HG03432 (cell line): Measurements from ENCODE around the gene CRYGB.
"Not testable (repeated sequence)": the region's sequence is repeated elsewhere in the genome, so short reads cannot be mapped to it uniquely, and the experiment has no call there.

ENCODE experiments used
- ATAC-seq: cut with Tn5 transposase; IDR thresholded peaks from one replicate; pipeline ENCODE4 v1.9.1; 2021; ENCODE audit warnings: mild to moderate bottlenecking, moderate library complexity; ENCODE audit not compliant: unreplicated experiment

The CRYGB gene

GRCh38 chr2:208150956-208151355, 5.0 kb upstream of the CRYGB start:
- no peak for ATAC-seq

- no peak for ATAC-seq
These were observed 4.1 kb upstream of the CRYGB start for GRCh38 chr2:208150094-208150493.

- no peak for ATAC-seq
These were observed 2.8 kb upstream of the CRYGB start for GRCh38 chr2:208148803-208149202.

DNA sequence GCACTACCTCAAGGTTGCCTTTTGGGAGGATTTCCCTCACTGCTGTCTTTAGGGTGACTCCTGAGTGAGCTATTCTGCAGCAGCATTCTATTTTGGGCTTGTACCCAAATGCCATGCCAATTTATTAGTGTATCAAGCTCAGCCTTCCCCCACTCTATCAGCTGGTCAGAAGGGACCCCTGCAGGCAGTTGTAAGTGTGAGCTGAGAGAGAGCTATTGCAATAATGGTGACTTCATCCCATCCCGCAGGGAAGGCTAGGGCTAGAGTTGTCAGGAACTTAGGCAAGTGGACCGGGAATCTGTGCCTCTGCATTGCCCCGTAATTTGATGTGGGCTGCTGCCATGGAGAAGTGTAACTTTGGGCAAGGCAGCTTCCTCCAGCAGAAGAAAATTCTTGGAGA, 1.8 kb upstream of the CRYGB start:
- ATAC-seq, result no peak

DNA sequence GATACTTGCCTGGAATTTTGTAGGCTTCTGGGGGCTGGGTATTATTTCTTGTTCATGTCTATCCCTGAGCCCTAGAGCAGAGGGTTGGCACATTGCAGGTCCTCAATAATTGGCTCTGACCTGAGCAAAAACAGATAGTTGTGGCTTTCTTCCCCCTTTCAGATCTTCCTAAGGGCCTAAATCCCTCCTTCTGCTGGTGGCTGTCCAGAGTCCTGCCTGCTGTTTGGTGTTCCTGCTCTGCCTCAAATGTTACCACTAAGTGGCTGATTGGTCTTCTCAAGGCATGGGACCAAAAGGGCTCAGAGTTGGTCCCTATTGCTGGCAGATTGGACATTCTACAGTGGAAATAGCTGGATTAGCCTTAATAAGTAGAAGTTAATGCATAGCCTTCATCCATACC, 1.1 kb upstream of the CRYGB start:
- ATAC-seq, result no peak

GRCh38 chr2:208142925-208143799, 2.8 kb downstream of the CRYGB start:
- no peak for ATAC-seq

- ATAC-seq, result no peak
These were observed 3.6 kb downstream of the CRYGB start for GRCh38 chr2:208142240-208142924.

DNA sequence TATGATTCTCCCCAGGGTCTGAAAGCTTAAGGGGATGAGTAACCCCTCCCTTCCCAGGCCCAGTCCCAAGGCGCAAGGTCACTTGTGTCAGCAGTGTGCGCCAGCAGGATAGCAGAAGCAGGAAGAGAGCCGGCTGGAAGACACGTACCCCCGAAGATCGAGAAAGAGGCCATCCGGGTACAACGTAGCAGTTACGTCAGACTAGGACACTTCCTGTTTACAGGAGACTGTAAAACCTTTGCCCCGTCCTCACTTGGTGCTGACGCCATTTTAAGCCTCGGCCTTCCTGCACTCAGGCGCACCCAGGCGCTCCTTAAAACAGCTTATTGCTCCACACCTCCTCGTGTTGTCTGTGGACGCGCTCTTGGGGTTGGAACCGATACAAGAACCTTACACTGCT, 6.5 kb downstream of the CRYGB start:
- ATAC-seq, result no peak

- ATAC-seq, result not testable (repeated sequence)
These were observed 7.6 kb downstream of the CRYGB start for GRCh38 chr2:208138334-208138733.

DNA sequence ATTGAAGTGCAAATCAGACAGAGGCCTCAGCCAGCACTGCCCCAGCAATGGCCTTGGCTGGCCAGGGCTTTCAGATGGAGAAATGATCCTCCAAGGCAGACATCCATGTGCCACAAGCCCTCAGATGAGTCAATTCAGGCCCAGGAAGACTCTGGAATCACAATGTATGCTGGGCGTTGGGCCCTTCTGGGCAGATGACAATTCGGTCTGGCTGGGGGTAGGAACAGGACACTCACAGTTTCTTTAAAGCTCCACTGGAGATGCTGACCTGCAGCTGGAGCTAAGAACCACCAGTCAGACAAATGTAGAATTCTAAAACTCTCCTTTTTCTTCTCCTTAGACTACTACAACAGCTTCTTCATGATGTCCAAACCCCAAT, 9.3 kb downstream of the CRYGB start:
- ATAC-seq, result no peak

- ATAC-seq, result no peak
These were observed 9.9 kb downstream of the CRYGB start for GRCh38 chr2:208135794-208136715.

DNA sequence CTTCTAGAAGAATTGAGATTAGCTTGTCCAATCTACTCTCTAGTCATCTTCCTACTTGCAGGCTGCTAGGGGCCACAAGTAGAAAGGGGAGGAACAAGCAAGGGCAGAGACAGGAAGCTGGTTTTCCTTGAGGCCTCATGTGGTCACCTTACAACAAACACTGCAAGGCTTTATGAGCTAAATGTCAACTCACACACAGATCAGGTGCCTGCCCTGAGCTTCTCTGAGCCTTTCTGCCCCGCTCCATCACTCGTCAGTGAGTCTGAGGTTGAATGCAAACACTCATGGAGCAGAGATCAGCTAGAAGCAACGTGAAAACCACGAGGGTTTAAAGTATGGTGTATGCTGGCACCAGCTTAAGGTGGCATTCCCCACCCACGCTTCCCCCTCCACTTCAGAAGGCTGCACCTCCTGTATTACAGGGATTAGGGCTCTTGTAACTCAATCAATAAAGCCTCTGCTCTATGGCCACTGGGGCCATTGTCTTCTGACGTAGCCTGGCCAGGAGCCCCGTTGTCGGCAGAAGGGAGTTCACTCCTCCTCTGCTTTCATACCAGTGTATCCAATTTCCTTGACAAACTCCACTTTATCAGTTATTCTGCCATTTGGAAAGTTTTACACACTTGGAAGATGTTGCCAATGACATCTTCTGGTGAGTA, 10.9 kb downstream of the CRYGB start:
- no peak for ATAC-seq

DNA sequence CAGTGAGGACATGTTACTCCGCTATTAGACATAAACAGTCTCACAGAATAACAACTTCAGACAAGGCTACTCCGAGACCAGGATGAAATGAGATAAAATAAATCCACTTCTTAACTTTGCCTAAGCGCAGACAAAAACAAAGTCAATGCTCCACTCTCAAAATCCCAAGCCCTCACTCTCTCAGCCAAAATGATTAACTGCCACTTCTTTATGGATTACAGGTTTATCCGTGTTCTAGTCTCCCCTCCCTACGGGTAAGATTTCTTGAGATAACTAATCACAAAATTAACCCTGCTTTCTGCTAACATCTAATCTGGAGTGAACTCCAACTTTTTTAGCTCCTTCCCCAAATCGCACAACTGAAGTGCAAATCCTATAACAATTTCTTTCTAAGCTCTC, 15.2 kb downstream of the CRYGB start:
- ATAC-seq, result no peak

- ATAC-seq, result no peak
These were observed 15.9 kb downstream of the CRYGB start, which contains the start of gene CRYGC for GRCh38 chr2:208129744-208130711. TSS of gene CRYGC (minus strand) at chr2:208129828. CDS start at chr2:208129792, 36 bp downstream.

- no peak for ATAC-seq
These were observed 17.8 kb downstream of the CRYGB start for GRCh38 chr2:208128136-208128535.

DNA sequence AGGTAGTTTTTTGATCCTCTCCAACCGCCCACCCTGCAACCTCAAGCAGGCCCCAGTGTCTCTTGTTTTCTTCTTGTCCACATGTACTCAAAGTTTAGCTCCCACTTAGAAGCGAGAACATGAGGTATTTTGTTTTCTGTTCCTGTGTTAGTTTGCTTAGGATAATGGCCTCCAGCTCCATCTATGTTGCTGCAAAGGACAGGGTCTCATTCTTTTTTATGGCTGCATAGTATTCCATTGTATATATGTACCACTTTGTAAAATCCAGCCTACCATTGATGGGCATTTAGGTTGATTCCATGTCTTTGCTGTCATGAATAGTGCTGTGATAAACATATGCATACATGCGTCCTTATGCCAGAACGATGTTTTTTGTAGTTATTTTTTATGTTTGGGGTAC, 18.9 kb downstream of the CRYGB start:
- ATAC-seq, result no peak

DNA sequence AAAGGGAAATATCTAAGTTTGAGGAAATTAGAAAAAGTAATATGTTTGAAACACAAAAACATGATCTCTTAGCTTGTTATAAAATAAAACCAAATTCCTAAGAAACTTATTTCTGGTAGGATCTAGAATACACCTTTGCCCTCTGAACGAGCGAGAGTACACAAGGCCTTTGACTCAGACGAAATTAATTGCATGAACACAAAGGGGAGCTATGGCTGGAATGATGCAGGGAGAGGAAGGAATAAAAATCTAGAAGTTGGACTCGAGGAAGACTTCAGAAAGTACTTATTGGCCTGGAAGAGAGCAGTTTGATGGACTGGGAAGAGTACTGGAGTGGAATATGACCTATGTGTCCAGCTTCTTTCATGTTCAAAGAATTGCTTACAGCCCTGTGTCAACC, 20.7 kb downstream of the CRYGB start:
- no peak for ATAC-seq

GRCh38 chr2:208124013-208124715, 21.8 kb downstream of the CRYGB start, which contains the start of gene CRYGD:
TSS of gene CRYGD (minus strand) at chr2:208124524. CDS start at chr2:208124473, 51 bp downstream.
- ATAC-seq, result not testable (repeated sequence)

DNA sequence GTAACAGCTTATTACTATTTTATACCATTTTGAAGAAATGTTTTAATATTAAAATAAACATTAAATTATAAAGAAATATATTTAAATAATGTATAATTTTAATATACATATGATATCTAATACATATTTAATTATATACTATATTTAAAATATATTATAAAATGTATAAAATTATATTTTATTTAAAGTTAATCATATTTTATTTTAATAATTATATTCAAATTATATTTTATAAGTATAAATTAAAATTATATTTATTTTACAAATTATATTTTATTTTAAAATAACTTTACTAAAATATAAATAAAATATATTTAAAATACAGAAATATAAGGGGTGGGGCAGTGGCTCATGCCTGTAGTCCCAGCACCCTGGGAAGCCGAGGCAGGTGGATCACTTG, 23.7 kb downstream of the CRYGB start:
- ATAC-seq, result no peak
